ENCODE data around the gene MEIS2. TPM values are rescaled to one million over a fixed set of nuclear protein-coding genes. Genes with fewer than 3 reads are reported as not detected.

The MEIS2 gene
- total RNA-seq, 1 experiment from 2014 or later: 17.5 TPM

DNA sequence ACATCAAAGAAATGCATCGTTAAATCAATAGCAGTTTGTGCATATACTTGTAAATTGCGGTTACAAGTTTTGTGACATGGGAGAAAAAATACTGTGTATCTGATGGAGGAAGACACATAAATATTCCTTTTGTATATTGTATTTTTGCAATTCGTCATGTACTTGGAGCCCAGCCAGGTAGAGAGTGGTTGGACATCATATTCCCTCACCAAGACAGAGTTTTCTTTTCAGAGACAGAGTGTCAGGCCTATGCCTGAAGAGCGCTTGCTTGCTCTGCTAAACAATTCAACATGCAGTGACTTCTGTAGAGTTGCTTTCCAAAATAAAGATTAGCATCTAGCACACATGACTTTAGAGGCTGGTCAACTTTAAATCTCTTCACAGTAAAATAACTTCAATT is 24.8 kb upstream of the MEIS2 start:
- ChIA-PET CTCF (no interaction called here), POLR2A (ENCODE audit: unreplicated experiment) (no interaction called here)
- peak; percentile 29 for DNase-seq
- Histone ChIP-seq H3K4me1 (ENCODE audit: insufficient read depth, low read length) (no peaks in the 10 kb centered on the region), H3F3A (ENCODE audit: low read length, unreplicated experiment) (no peaks in the 10 kb centered on the region), H3K27me3 (ENCODE audit: low read length) (no peaks in the 10 kb centered on the region), H3K9ac (ENCODE audit: low read length) (no peak overlapping the region), H3K79me2 (ENCODE audit: low read length) (no peaks in the 10 kb centered on the region), H3K36me3 (ENCODE audit: low read depth, low read length) (no peaks in the 10 kb centered on the region), H3K9me2 (replicated peaks; ENCODE audit: low read length) (no peaks in the 10 kb centered on the region), H3K9me3 (ENCODE audit: low read length) (no peaks in the 10 kb centered on the region), H2AFZ (ENCODE audit: low read length) (no peak overlapping the region), H3K4me2 (ENCODE audit: low read length) (no peak overlapping the region), H3K27ac (ENCODE audit: low read length) (no peak overlapping the region), H4K20me1 (ENCODE audit: low read length) (no peaks in the 10 kb centered on the region), H3K4me3 (ENCODE audit: low read length) (no peak overlapping the region)
- TF ChIP-seq, protein P1, sequence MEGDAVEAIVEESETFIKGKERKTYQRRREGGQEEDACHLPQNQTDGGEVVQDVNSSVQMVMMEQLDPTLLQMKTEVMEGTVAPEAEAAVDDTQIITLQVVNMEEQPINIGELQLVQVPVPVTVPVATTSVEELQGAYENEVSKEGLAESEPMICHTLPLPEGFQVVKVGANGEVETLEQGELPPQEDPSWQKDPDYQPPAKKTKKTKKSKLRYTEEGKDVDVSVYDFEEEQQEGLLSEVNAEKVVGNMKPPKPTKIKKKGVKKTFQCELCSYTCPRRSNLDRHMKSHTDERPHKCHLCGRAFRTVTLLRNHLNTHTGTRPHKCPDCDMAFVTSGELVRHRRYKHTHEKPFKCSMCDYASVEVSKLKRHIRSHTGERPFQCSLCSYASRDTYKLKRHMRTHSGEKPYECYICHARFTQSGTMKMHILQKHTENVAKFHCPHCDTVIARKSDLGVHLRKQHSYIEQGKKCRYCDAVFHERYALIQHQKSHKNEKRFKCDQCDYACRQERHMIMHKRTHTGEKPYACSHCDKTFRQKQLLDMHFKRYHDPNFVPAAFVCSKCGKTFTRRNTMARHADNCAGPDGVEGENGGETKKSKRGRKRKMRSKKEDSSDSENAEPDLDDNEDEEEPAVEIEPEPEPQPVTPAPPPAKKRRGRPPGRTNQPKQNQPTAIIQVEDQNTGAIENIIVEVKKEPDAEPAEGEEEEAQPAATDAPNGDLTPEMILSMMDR (conservative IDR thresholded peaks at IDR 0.05; ENCODE audit: low read depth, low read length): no peak
- no peak for TF ChIP-seq EZH2phosphoT487 (IDR thresholded peaks at IDR 0.05; ENCODE audit: borderline replicate concordance, low read length)
- peak; percentile 29; the same call in 1 of the 2 replicates for ATAC-seq
- intact Hi-C loops (cut with micrococcal nuclease): no loop called here
- BruUV-seq (replicated peaks): no TSS peak

DNA sequence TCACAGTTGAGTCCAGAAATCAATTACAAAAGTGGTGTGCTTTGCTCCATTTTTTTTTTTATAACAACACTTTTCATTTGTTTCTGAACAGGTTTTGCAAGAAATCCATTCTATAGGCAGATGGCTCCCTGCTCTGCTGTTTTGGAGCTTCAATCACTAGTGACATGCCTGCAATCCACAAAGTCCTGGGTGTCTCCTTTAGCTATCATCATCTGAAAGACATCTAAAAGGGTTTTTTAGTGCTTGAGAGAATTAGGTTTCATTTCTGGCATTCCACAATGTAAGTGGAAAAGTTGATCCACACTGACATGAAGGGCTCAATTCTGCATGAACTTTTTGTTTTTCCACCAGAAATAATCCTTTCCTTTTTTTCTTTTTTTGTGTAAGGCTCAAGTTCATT is 24.0 kb upstream of the MEIS2 start:
- no peak overlapping the region for H2AFZ ChIP-seq (ENCODE audit: low read length)
- H3K9me3 ChIP-seq (ENCODE audit: low read length): no peaks in the 10 kb centered on the region
- H3K4me3 ChIP-seq (ENCODE audit: low read length): no peak overlapping the region
- no peaks in the 10 kb centered on the region for H3K4me1 ChIP-seq (ENCODE audit: insufficient read depth, low read length)
- intact Hi-C loops (cut with micrococcal nuclease): no loop called here
- no peak overlapping the region for H3K4me2 ChIP-seq (ENCODE audit: low read length)
- no peak overlapping the region for H3K9ac ChIP-seq (ENCODE audit: low read length)
- H4K20me1 ChIP-seq (ENCODE audit: low read length): no peaks in the 10 kb centered on the region
- no peaks in the 10 kb centered on the region for H3F3A ChIP-seq (ENCODE audit: low read length, unreplicated experiment)
- POLR2A ChIA-PET (ENCODE audit: unreplicated experiment): no interaction called here
- ATAC-seq (no peak), DNase-seq (no peak)
- BruUV-seq (replicated peaks): no TSS peak
- no peaks in the 10 kb centered on the region for H3K79me2 ChIP-seq (ENCODE audit: low read length)
- no peaks in the 10 kb centered on the region for H3K9me2 ChIP-seq (replicated peaks; ENCODE audit: low read length)
- CTCF ChIA-PET: interaction anchor here (0.7 kb wide), 1 partner anchor 520 kb away, joined by 4 read pairs; no protein-coding TSS in a partner anchor
- TF ChIP-seq EZH2phosphoT487 (IDR thresholded peaks at IDR 0.05; ENCODE audit: borderline replicate concordance, low read length) (no peak), EZH2 (IDR thresholded peaks at IDR 0.05; ENCODE audit: low read length, unreplicated experiment) (no peak)
- TF ChIP-seq, protein P1 (conservative IDR thresholded peaks at IDR 0.05; ENCODE audit: low read depth, low read length): no peak
- H3K27me3 ChIP-seq (ENCODE audit: low read length): no peaks in the 10 kb centered on the region
- no peak overlapping the region for H3K27ac ChIP-seq (ENCODE audit: low read length)
- no peaks in the 10 kb centered on the region for H3K36me3 ChIP-seq (ENCODE audit: low read depth, low read length)

DNA sequence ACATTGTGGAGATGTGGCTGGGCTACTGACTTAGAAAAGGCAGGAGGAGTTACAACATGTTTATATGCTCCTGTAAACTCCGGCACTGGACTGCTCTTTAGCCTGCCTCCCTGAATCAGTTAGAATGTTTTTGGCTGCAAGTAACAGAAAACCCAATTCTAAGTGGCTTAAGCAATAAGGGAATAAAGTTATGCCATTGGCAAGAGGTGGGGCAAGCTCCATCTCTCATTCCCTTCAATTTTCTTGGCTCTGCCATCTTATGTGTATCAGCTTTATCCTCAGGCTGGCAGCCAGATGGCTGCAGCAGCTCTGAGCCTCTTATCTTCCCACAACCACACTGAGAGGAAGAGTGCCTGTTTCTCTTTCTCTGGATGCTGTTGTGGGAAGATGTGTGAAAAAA is 22.4 kb upstream of the MEIS2 start:
- H3K36me3 ChIP-seq (ENCODE audit: low read depth, low read length): no peaks in the 10 kb centered on the region
- no peaks in the 10 kb centered on the region for H3K4me1 ChIP-seq (ENCODE audit: insufficient read depth, low read length)
- H3K9me3 ChIP-seq (ENCODE audit: low read length): no peaks in the 10 kb centered on the region
- H3K4me2 ChIP-seq (ENCODE audit: low read length): no peak overlapping the region
- no peaks in the 10 kb centered on the region for H4K20me1 ChIP-seq (ENCODE audit: low read length)
- no peaks in the 10 kb centered on the region for H3K9me2 ChIP-seq (replicated peaks; ENCODE audit: low read length)
- POLR2A ChIA-PET (ENCODE audit: unreplicated experiment): no interaction called here
- H3F3A ChIP-seq (ENCODE audit: low read length, unreplicated experiment): no peaks in the 10 kb centered on the region
- no peak overlapping the region for H3K4me3 ChIP-seq (ENCODE audit: low read length)
- H3K79me2 ChIP-seq (ENCODE audit: low read length): no peaks in the 10 kb centered on the region
- no peaks in the 10 kb centered on the region for H3K27me3 ChIP-seq (ENCODE audit: low read length)
- no peak for TF ChIP-seq EZH2 (IDR thresholded peaks at IDR 0.05; ENCODE audit: low read length, unreplicated experiment)
- BruUV-seq (replicated peaks): no TSS peak
- no peak overlapping the region for H3K27ac ChIP-seq (ENCODE audit: low read length)
- CTCF ChIA-PET: no interaction called here
- ATAC-seq (no peak), DNase-seq (no peak)
- H3K9ac ChIP-seq (ENCODE audit: low read length): no peak overlapping the region
- no peak overlapping the region for H2AFZ ChIP-seq (ENCODE audit: low read length)
- intact Hi-C loops (cut with micrococcal nuclease): no loop called here
